Astrocyte of the cerebellum (primary cell): ENCODE data around the gene DDI2.

ENCODE experiments used
- DNase-seq: peaks from one replicate; pipeline ENCODE4 v3.0.0-alpha.2; 2011; ENCODE audit warnings: low read depth
- H3K4me3 ChIP-seq: 2 replicates; pipeline ENCODE4 v1.5.1; 2011; ENCODE audit warnings: mild to moderate bottlenecking, low read depth, low read length, moderate library complexity
- in situ Hi-C: cut with HindIII; loops from 2 replicates; pipeline ENCODE4 v1.10.0; 2017; ENCODE audit warnings: low sequenced_read_pairs
- TF ChIP-seq, protein P1 (sequence below): IDR thresholded peaks from 2 replicates; pipeline ENCODE4 v1.5.1; 2012; ENCODE audit warnings: low read length, low read depth, moderate library complexity, mild to moderate bottlenecking; ENCODE audit errors: missing control alignments

The DDI2 gene

DNA sequence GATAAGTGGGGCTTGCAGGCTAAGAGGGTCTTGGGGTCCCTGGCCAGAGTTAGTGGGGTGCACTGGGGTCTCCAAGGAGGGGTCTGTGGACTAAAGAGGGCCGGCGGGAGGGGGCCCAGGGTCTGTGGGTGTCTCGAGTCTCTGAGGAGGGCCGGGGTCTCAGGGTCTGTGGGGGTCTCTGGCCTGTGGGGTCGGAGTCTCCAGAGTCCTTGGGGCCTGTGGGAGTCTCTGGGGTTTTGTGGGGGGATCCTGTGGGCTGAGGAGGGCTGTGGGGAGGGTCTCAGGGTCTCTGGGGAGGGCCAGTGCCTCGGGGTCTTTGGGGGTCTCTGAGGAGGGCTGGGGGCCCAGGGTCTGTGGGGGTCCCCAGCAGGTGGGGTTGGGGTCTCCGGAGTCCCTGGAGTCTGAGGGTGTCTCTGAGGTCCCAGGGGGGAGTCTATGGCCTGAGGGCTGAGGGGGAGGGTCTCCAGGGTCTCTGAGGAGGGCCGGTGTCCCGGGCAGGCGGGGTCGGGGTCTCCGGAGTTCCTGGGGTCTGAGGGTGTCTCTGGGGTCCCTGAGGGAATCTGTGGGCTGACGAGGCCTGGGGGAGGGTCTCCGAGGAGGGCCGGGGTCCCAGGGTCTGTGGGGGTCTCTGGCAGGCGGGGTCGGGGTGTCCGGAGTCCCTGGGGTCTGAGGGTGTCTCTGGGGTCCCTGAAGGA lies 66.2 kb downstream of the DDI2 start:
- DNase-seq: no peak
- TF ChIP-seq, protein P1, sequence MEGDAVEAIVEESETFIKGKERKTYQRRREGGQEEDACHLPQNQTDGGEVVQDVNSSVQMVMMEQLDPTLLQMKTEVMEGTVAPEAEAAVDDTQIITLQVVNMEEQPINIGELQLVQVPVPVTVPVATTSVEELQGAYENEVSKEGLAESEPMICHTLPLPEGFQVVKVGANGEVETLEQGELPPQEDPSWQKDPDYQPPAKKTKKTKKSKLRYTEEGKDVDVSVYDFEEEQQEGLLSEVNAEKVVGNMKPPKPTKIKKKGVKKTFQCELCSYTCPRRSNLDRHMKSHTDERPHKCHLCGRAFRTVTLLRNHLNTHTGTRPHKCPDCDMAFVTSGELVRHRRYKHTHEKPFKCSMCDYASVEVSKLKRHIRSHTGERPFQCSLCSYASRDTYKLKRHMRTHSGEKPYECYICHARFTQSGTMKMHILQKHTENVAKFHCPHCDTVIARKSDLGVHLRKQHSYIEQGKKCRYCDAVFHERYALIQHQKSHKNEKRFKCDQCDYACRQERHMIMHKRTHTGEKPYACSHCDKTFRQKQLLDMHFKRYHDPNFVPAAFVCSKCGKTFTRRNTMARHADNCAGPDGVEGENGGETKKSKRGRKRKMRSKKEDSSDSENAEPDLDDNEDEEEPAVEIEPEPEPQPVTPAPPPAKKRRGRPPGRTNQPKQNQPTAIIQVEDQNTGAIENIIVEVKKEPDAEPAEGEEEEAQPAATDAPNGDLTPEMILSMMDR: no peak
- peak overlapping the region; percentile 88 for H3K4me3 ChIP-seq
- in situ Hi-C loops: no loop called here

DNA sequence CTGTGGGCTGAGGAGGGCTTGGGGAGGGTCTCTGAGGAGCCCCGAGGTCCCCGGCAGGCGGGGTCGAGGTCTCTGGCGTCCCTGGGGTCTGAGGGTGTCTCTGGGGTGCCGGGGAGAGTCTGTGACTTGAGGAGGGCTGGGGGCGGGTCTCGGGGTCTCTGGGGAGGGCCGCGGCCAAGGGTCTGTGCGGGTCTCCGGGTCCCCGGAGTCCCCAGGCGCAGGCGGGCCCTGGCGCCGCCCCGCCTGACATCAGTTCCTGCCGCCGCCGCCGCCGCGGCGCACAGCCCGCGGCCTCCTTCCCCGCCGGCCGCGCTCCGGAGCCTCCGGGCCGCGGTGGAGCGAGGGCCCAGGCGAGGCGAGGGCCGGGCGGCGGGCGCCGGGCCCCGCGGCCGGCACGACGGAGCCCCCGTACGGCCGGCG lies 66.8 kb downstream of the DDI2 start, which contains the start of gene PLEKHM2:
PLEKHM2 (plus strand) TSS at position 279 of the 420 bp plus-strand sequence. CDS start 239 bp downstream, outside the sequence.
- in situ Hi-C loops: no loop called here
- DNase-seq: no peak
- TF ChIP-seq, protein P1: no peak
- peak within 1 kb of the TSS; percentile 88 for H3K4me3 ChIP-seq

DNA sequence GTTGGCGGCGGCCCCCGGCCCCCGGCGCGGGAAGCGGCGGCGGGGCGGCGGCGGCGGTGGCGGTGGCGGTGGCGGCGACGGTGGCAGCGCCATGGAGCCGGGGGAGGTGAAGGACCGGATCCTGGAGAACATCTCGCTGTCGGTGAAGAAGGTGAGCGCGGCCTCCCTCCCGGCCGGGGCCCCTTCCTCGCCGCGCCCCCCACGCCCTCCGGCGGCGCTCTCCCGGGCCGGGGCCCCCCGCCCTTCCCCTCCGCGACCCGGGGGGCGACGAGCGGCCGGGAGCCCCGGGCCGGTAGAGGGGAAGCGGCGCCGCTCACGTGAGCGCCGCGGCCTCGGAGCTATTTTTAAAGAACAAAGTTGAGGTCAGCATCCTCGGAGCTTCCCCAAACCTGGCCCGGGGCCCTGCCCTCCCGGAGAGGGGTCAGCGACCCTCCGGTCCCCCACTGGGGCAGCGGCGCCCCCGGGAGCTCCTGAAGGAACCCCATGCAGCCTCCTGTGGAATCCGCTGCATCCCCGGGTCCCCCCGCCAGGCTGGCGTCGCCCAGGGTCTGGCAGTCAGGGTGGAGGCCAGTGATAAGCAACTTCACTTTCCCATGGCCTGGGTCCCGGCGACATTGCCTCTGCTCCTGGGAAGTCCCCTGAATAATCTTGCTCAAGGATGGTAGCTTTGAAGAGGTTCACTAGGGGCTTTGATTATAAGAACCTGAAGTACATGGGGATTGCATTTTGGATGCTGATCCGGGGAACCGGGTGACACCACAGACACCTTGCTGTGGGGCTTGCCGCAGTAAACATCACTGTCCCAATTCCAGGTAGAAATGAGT lies 67.4 kb downstream of the DDI2 start:
- TF ChIP-seq, protein P1: peak; percentile 8
- no peak for DNase-seq
- in situ Hi-C loops: no loop called here
- H3K4me3 ChIP-seq: peak overlapping the region; percentile 88

DNA sequence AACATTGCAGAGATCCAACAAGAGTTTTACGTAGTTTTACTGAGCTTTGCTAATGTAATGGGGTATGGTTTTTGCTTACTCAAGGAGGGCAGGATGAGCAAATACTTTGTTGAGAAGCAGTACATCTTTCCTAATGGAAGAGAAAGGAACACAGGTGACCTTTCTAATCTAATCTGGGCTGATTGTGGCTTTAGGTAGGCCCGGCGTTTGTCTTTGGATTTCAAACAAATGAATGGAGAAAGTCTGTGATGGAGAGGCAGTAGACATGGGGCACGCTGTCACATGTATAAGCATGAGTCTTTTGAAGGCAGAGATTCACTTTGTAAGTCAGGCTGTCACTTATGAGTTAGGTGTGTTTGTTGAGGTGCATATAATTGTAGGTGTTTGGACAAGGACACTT lies 68.6 kb downstream of the DDI2 start:
- TF ChIP-seq, protein P1: no peak
- in situ Hi-C loops: no loop called here
- no peak overlapping the region for H3K4me3 ChIP-seq
- DNase-seq: no peak

DNA sequence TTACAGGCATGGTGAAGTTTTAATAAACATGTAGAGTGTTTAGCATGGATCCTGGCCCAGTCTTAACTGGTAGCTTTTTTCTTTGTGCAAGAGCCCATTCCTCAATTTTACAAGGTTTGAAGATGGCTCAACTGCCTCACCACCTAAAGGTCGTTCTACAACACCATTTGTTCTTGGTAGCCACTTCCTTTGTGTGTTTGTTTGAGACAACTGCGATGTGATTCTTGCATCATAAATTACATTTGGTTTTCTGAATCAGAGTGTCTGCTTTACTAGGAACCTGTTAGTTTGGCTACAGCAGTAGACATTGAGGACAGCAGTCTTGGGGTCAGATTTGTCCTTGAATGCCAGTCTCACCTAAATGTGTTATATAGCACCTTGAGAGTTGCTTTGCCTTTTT lies 70.2 kb downstream of the DDI2 start:
- H3K4me3 ChIP-seq: no peak overlapping the region
- in situ Hi-C loops: no loop called here
- TF ChIP-seq, protein P1: no peak
- no peak for DNase-seq

DNA sequence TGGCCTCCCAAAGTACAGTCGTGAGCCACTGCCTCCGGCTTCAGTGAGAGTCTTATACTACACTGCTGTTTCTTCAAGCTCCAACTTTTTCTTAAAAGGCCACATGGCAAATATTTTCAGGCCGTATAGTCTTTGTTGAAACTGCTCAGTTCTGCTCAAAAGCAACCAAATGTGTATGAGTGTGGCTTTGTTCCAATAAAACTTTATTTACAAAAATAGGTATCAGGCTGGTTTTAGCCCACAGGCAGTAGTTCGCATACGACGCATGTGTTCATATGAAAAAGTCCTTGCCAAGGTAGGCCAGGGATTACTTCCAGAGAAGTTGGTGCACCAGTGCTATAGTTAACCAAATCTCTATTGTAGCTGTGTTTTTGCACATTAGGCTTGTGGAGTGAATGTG lies 73.1 kb downstream of the DDI2 start:
- TF ChIP-seq, protein P1: no peak
- in situ Hi-C loops: no loop called here
- no peak for DNase-seq
- H3K4me3 ChIP-seq: no peak overlapping the region
